Right lung (tissue), 5 donors: ENCODE data around the gene SULT1A1. TPM values are rescaled to one million over a fixed set of nuclear protein-coding genes. Genes with fewer than 3 reads are reported as not detected.
"Not testable (repeated sequence)": the region's sequence is repeated elsewhere in the genome, so short reads cannot be mapped to it uniquely, and the experiment has no call there.

Experiments
- DNase-seq, 2 donors: peaks; one replicate each; pipeline ENCODE4 v3.0.0-alpha.2; 2013
- polyA plus RNA-seq, 5 donors: library from polyadenylated mRNA; unstranded; fragments of 120-200 nt; gene quantifications; one replicate each; pipeline versions ENCODE4 v1.2.1 to v1.2.3, GENCODE V29; 2013; ENCODE audit warnings: inconsistent platforms in 1 of 5, low replicate concordance in 1 of 5; ENCODE audit not compliant: insufficient read length in 5 of 5, insufficient read depth in 1 of 5

Gene SULT1A1
- polyA plus RNA-seq, 5 donors = 21.4 to 46.9 (median 38.3) TPM

DNA sequence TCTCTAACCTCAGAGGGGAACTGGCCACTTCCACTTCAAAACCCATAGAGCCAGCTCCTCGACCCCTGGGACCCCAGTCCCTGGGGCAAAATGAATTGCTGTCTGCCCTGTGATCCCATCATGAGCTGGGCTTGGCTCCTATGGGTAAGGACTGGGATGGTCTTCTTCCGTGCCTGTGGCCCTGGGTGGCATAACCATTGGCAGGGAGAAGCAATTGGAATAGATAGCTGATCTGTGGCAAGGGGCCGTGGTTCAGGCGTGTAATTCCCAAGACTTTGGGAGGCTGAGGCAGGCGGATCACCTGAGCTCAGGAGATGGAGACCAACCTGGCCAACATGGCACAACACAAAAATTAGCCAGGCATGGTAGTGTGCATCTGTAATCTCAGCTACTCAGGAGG is 17.3 kb downstream of the SULT1A1 start:
- no peak for DNase-seq

DNA sequence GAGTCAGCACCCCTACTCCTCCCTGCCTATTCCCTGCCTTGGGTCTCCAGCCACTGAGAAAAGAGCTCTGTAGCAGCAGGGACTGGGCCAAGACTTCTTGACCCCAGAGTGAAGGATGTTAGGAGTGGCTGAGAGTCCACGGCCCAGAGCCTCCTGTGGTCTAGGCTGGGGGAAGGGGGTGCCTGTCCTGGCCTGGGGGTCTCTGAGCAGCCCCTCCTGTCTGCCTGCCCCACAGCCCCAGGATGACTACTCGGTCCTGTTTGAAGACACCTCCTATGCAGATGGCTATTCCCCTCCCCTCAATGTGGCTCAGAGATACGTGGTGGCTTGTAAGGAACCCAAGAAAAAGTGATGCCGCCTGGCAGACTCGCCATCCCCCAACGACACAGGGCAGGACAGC is 18.5 kb downstream of the SULT1A1 start:
- no peak for DNase-seq

GRCh38 chr16:28590384-28591340 is 19.2 kb downstream of the SULT1A1 start:
- DNase-seq = no peak

DNA sequence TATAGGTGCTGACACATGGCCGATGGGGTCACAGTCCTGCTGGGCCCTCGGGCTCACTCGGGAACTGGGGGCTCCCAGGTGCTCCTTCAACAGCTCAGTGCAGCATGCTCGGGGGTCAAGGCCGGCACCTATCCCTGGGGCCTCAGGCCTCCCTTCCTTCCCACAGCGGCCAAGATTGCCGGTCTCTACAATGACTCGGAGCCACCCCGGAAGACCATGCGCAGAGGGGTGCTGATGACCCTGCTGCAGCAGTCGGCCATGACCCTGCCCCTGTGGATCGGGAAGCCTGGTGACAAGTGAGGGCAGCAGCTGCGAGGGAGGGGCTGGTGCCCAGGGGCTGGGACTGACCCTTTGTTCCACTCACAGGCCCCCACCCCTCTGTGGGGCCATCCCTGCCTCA is 19.9 kb downstream of the SULT1A1 start:
- no peak for DNase-seq

DNA sequence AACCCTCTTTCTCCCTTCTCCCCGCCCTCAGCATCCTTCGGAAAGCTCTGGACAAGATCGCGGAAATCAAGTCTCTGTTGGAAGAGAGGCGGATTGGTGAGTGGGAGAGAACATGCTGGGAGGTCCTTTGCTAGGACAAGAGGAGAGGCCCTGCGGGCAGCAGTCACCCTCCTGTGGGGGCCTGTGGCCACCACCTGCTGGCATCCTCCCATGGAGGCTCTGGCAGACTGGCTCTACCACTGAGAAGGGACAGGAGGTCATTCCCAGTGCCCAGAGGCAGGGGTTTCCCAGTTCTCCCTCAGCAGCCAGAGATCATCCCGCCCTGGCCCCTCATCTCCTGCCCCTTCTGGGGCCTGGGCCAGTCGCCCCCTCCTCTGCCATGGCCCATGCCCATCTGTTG is 20.8 kb downstream of the SULT1A1 start:
- no peak for DNase-seq

DNA sequence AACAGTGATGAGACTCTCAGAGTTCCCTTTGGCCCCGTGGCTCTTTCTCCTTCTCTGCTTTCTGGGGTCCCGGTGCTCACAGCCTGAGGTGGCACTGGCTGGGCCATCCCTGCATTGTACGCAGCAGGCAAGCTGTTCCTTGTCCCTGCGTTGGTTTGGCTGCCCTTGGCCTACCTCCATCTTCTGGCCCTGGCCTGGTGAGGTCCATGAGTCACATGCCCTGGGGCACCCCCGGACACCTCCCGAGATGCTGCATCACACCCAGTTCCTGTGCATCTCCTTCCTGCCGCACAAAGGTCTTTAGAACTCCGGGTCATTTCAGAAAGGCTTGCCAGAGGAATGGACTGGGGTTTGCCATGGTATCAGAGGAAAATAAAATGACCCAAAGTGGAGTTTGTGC is 22.5 kb downstream of the SULT1A1 start:
- no peak for DNase-seq

GRCh38 chr16:28586466-28586865 is 23.4 kb downstream of the SULT1A1 start:
- DNase-seq = no peak

- DNase-seq = no peak
These were observed 24.2 kb downstream of the SULT1A1 start for GRCh38 chr16:28585674-28586073.

- DNase-seq = no peak
These were observed 29.0 kb downstream of the SULT1A1 start for GRCh38 chr16:28580726-28581315.

- DNase-seq = no peak
These were observed 34.3 kb downstream of the SULT1A1 start for GRCh38 chr16:28575446-28576109.

GRCh38 chr16:28574925-28575324 is 34.9 kb downstream of the SULT1A1 start:
- DNase-seq = no peak

DNA sequence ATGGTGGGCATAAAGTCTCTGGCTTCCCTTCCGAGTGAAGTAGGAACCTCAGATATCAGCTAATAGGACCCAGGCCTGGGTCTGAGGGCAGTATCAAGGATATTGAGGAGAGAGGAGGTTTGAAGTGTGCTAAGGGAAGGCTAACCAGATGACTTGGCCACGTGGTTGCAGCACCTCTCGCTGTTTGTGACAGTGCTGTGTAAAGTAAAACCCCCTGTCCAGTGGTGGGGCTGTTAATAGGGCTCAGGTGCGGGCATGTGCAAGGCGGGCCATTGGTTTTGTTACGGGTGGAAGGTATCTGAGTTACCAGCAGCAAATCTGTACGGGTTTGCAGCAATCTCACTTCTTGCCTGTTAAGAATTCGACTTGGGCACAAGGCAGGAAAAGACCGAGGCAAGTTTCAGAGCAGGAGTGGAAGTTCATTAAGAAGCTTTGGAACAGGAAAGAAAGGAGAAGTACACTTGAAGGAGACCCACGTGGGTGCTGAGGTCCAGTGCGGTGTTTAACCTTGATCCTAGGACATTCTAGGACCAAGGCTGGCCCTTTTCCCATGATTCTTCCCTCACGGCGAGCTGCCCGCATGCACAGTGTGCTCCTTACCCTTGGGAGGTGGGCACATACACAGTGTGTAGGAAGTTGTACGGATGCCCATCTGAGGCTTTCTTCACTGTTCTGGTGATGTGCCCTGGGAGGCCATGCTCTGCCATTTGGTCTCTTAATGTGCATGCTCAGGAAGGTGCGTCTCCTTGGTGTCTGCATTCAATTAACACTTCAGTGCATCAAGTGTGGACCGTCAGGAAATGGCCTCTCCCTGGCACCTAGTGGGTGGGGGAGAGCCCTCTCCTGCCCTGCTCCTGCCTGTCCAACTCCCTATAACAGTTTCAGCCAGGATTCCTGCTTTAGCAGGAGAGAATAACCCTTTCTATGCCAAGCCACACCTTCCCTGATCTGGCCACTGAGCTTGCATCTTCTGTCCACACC is 35.8 kb downstream of the SULT1A1 start:
- DNase-seq = no peak

DNA sequence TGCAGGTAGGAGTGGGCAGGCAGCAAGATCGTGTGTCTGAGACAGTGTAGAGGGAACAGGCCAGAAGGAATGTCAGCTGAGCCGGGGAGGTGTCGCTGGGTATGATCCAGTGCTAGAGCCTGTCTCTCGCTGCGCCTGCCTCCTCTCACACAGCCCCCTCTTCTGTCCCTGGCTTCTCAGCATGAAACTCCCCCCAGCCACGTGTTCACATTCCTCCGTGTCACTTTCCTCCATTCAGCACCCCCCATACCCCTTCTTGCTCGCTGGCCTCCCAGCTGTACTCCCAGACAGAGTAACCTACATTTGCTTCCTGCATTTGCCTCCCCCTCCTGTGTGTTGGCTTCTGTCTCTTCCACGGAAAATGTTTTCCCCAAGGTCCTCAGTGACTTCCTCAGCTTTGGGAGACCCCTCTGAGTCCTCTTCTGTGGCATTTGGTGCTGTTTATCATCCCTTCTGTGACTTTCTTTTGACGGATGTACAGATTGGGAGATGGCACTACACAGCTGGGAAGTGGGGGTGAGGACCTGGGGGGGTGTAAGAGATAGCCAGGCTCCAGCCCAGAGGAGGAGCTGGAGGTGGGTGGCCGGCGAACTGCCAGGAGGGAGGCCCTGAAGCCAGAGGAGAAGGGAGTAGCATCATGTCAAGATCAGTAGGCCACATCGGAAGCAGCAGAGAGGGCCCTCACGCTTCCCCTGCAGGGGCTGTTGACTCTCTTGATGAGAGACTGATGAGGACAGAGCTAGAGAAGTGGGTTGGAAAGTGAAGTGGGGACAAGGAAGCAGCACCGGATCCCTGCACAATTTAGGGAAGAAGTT is 36.9 kb downstream of the SULT1A1 start:
- DNase-seq = peak in 1 of 2 donors; percentile 42

GRCh38 chr16:28569968-28570752 is 39.7 kb downstream of the SULT1A1 start:
- no peak for DNase-seq

GRCh38 chr16:28569021-28569420 is 40.8 kb downstream of the SULT1A1 start:
- no peak for DNase-seq

- DNase-seq = no peak
These were observed 42.6 kb downstream of the SULT1A1 start for GRCh38 chr16:28567292-28567691.

GRCh38 chr16:28566233-28566925 is 43.5 kb downstream of the SULT1A1 start:
- not testable (repeated sequence) for DNase-seq

- no peak for DNase-seq
These were observed 46.6 kb downstream of the SULT1A1 start for GRCh38 chr16:28563218-28563617.

GRCh38 chr16:28562199-28562598 is 47.6 kb downstream of the SULT1A1 start:
- DNase-seq = no peak
